Fibroblast of skin of left quadriceps (primary cell): ENCODE measurements around the gene GINS3.

Experiments
- DNase-seq, 2 experiments: peaks; one replicate each; pipeline ENCODE4 v3.0.0-alpha.2; 2013; ENCODE audit warnings: low read depth in 2 of 2

The GINS3 gene

DNA sequence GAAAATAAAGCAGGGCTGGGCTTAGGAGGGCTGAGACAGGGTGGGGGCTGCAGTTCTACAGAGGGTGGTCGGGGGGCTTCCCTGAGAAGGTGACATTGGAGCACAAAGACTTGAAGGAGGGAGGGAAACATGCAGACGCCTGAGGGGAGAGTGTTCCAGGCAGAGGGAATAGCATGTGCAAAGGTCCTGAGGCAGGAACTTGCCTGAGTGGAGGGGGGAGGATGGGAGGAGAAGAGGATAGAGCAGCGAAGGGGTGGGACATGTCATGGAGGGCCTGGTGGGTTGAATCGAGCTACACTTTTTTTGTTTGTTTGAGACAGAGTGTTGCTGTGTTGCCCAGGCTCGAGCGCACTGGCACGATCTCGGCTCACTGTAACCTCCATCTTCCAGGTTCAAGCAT lies 33.0 kb downstream of the GINS3 start:
- DNase-seq: no peak

DNA sequence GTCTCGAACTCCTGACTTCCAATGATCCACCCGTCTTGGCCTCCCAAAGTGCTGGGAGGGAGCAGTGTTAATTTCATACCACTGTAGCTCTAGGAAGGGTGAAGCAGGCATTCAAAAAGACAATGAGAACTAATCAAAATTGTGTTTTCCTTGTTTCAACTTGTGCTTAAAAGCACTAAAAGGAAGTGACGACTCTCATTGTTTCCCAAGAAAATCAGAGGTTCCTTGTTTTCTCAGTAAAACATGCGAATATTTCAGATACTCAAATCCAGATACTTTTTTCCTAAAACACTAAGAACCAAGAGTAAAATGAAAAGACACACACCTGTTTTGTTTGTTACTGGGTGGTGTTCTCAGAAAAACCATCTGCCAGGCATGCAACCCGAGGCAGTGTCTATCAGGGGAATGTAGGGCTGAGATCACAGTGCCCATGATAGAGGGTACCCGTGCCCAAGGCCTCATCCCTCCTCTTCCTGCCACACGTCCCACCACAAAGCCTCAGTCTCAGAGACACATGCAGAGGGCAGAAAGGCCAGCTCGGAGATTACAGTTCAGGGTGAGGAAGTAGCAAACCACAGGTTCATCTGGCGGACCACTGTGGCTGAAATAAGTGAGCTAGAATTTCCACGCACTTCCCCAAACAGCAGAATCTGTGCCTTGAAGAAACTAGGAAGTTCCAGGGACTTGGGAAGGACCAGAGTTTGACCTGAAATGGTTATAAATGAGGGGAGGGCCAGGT lies 33.7 kb downstream of the GINS3 start:
- no peak for DNase-seq

DNA sequence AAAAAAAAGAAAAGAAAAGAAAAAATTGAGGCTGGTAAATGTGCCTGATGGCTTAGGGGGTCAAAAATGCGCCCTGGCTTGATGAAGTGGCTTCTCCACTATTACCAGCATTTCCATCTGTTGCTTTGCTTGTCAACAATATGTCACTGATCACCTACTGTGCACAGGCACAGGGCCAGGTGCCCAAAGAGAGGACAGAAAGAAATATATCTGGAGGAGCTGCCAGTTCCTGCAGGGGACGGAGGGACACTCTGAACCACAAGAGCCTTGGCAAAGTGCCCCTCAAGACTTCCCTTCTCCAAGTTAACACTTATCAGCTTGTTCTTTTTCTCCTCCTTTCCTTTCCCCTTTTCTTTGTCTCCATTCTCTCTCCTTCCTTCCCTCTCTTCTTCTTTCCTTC lies 34.7 kb downstream of the GINS3 start:
- no peak for DNase-seq

DNA sequence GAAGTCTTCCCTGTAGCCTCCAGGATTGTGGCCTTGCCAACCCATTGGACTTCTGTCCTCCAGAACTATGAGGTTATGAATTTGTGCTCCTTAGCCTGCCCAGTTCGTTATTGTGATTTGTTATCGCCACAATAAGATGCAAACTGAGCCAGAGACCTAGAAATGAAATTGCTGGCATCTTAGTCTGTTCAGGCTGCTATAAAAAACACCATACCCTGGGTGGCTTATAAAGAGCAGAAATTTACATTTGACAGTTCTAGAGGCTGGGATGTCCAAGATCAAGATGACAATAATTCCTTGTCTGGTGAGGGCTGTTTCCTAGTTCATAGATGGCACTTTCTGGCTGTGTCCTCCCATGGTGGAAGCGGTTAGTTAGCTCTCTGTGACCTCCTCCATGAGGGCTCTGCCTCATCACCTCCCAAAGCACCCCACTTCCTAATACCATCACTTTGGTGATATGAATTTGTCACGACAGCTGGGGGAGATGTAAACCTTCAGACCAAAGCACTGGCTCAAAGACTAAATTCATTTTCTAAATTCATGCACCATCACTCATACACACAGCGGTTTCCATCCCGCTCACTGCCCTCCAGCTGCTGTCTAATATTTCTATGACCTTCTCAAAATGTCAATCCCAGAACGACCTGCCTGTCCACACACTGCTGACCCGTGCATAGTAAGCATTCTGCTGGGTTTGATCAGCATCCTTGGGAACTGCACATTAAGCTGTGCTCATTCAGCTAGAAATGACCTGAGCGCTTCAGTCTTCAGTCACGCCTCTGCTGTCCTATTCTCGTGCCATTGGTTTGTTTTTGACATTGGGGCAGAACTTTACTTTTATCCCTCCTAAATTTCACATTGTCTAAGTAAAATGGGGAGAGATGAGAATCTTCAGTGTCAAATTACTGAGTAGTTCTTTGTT lies 36.6 kb downstream of the GINS3 start:
- no peak for DNase-seq

DNA sequence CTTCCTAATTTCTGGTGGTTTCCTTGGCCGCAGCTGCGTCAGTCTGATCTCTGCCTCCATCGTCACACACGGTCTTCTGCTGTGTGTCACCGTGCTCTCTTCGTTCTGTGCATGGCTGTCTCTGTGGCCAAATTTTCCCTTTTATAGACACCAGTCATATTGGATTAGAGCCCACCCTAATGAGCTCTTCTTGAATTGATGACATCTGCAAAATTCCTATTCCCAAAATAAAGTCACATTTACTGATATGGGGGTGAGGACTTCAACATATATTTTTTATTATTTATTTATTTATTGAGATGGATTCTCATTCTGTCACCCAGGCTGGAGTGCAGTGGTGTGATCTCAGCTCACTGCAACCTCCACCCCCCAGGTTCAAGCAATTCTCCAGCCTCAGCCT lies 38.4 kb downstream of the GINS3 start:
- no peak for DNase-seq

DNA sequence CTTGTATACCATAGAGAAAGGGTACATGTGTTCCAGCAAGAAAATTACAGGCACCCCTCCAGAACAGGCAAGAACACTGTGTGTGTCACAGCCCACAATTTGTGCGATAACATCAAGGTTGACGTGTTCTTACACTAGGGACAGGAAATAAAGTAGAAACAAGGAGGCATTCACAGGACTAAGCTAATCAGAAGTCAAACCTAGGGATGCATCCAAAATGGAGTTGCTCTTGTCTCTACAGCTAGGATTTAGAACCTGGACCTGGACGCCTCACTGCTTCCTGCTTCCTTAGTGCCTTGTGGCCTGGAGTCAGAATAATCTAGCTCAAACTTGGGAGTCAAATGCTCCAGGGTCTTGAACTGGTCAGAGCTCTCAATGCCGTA lies 41.3 kb downstream of the GINS3 start:
- no peak for DNase-seq

DNA sequence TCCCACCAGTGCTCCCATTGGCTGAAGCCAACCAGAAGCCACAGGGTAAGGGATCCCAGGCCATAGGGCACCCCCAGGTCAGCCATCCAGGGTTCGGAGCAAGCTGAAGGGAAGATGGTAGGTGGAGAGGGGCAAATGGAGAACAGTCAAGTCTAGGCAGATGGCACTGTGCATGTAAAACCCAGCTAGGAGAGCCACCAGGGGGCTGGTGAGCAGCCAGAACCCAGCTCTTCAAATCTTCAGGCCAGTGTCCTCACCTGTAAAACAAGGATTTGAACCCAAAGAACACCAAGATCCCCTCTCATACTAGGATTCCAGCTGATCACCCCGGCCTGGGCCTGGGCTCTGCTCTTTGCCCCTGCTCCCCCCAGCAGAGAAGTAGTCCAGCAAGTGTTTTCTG lies 43.5 kb downstream of the GINS3 start:
- DNase-seq: no peak

DNA sequence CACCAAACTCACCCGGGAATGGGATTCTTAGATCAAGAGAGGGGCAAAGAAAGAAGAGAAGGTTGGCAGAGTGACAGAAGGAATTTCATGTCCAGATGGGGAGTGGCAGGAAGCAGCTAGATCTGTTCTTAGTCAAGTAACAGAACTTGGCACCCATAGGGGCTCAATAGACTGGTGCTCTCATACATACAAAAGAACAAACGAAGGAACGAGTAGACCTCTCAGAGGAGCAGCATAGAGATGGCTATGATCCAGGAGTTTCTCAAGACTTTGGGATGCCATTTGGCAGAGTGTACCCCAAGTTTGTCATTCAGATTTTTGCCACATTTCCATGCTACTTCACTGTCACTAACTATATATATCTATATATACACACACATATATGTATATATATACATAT lies 47.9 kb downstream of the GINS3 start:
- DNase-seq: no peak

DNA sequence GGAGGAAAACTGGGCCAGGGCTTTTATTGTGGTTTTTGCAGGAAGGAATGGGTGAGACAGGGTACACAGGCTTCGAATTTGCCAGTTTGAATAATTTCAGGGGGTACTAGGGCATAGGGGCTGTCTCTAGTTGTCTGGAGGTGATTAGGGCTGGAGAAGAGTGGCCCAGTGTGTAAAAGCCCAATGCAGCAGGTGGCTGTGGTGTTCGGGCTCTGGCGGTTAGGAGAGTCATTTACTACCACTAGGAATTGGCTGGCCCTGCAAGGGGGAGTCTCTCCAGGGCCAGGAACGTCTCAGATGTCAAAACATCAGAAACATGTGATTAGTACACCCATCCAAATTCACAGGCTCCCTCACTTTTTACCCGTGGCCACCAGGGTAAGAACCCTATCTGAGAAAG lies 50.3 kb downstream of the GINS3 start:
- no peak for DNase-seq

DNA sequence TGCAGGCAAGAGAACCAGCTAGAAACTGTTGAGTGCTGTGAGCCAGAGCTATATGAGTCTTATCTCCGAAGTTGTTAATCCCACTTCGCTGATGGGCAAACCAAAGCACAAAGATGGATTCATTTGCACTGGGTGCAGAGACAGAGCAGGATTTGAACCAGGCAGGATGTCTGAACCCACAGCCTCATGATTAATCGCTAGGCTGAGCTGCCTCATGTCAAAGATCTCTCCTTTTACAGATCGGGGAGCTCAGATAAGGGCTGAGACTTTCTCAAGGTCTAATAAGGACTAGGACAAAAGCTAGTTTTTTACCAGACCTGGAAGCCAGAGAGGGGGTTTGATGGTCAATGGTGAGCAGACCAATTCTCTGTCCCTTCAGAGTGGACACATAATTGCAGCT lies 51.5 kb downstream of the GINS3 start:
- DNase-seq: no peak

DNA sequence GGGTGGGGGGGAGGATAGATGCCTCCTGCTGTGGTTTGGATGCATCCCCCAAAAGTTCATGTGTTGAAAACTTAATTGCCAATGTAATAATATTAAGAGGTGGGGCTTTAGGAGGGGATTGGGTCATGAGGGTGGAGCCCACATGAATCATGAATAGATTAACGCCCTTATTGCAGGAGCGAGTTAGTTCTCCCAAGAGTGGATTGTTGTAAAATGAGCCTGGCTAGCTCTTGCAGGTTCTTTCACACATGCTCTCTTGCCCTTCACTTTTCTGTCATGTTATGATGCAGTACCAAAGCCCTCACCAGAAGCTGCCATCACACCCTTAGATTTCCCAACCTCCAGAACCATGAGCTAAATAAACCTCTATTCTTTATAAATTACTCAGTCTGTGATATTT lies 52.0 kb downstream of the GINS3 start:
- no peak for DNase-seq

DNA sequence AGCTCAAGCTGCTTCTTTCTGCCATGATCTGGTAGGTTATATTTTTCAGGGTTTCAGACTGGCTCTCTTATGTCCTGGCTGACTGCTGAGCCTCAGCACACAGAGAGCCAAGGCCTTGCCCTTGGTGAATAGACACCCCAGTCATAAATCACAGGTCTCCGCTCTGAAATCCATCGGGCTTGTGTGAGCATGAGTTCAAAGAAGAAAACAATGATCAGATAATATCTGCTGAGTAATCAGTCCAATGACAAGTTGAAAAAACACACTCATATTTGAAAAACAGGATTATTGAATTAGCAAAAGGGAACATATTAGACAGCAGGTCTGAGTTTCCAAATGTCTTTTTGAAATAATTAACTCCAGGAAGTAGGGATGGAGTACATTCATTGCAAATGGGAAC lies 56.6 kb downstream of the GINS3 start:
- DNase-seq: no peak

DNA sequence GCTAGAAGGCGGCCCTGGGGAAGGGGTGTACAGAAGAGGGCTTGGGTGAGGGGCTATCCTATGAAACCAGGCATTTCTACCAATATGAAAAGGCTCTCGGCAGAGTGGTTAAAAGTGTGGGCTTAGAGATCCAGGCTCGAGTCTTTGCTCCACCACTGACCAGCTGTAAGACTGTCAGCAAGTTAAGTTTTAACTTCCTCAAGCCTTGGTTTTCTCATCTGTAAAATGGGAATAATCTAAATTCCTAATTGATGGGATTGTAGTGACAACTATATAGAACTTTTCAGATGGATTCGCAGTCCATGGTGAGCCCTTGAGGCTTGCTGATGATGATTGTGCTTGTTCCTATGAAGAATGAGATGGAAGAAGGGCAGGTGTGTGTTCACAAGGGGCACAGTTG lies 57.0 kb downstream of the GINS3 start:
- no peak for DNase-seq

DNA sequence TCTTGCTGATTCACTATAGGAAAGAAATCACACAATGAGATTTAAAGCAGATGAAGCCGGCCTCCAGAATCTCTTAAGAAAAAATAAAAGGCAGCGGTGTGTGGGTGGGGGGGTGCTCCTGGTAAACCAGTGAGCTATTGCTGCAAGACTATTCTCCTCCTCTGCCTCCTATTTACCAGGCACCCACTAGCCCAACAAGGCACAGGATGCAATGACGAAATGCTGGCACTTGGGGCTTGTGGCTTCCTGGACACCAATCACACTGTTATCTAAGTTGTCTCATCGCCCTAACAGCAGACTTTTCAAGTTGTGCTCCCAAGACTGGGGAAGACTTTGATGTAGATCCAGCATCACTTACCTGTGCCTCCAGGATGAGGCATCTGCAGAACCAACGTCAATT lies 57.5 kb downstream of the GINS3 start:
- DNase-seq: no peak

DNA sequence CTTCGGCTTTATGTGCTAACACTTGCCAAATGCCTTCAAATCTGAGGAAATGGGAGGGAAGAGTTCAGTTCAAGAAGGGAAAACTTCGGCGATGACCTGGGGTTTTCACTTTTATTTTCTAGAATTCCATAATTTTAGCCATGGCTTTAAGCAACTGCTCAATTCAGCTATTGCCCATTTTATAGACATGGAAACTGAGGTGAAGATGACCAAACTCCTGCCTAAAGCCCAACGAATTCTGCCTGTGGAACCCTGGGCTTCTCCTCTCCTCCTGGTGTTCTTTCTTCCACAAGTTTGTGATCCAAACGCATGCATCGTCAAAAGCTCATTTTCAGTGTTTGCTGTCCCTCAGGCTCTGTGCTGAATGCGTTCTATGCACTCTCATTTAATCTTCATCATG lies 58.3 kb downstream of the GINS3 start:
- DNase-seq: no peak

DNA sequence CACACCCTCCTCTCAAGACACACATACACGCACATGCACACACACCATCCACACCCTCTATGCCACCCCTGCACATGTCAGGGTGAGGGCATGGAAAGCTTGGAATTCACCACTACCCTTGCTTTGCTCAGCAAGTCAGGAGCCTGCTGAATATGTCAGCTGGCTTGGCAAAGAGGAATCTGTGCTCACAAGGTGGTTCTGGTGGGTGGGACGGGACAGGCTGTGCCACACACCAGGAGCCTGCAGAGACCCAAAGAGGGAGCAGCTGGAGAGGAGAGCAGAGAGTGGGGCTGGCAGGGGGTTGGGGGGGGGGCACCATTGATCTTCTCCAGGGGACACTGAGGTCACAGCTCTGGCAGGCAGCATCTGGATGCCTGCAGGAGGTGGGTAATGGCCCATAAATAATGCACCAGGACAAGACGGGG lies 59.0 kb downstream of the GINS3 start:
- no peak for DNase-seq

DNA sequence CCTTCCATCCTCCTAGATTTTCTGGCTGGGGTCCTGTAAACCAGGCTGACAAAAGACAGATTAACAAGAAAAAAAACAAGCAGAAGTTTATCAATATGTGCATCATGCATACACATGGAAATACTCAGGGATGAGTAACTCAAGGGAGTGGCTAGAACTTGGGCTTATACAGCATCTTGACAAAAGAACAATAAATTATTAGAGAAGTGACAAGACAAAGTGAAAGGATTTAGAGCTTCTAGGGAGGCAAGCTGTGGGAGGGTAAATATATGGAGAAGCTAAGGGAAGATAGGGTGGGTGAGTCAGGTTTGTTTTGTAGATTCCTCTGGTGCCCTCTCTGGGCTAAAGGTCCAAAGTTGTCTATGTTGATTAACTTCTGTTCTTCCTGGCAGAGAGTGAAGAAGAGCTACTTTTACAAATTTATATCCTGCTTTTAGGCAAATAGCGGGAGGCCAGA lies 59.7 kb downstream of the GINS3 start:
- peak in 1 of 2 experiments; percentile 0 for DNase-seq

DNA sequence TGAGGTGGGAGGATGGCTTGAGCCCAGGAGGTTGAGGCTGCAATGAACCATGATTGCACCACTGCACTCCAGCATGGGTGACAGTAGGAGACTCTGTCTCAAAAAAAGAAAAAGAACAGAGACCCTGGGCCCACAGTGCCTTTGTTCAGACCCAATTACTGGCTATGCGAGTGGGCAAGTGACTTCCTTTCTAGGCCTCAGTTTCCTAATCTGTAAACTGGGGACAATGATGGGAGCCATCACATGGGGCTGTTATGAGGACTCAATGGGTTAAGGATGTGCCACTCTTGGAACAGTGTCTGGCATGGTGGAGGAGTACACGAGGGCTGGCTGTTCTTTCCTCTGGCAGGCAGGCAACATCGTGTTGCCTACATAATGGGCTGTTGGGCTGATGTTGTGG lies 60.4 kb downstream of the GINS3 start:
- DNase-seq: no peak

DNA sequence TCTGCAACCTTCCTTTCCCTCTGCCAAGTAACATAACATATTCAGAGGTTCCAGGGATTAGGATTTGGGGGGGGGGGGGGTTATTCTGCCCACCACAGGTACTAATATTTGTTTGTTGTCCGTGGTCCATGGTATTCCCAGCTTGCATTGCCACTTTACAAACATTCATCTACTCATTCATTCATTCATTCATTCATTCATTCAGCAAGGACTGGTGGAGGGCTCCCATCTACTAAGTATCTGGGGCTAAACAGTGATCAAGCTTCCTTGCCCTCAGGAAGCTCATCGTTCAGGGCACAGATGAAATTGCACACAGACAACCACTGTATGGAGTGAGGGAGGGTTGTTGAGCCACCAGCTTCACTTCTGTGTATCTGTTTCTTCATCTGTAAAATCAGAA lies 61.9 kb downstream of the GINS3 start:
- DNase-seq: no peak

DNA sequence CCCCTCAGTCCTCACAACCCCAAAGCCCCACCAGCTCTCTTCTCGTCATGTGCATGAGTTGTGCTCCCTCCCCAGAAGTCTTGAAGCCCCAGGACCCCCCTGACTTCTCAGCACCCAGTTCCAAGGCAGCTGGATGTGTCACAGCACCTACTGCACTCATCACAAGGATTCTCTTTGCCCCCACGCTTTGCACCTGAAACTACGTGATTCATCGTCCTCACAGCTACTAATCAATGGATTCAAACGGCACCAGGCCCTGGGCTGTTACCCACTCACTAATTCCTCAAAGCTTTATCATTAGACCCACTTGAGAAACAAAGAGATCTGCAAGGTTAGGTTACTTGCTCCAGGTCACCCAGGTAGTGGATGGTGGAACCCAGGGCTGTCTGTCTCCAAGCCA lies 62.6 kb downstream of the GINS3 start:
- DNase-seq: no peak
